NCI-H2171 treated with DMSO at 0.1 percent for 48 hours (cell line): ENCODE measurements around the gene KAT7.

ENCODE experiments used
- DNase-seq: peaks from one replicate; lab custom pipeline; 2025; lab: John Stamatoyannopoulos, UW

KAT7 gene

GRCh38 chr17:49842846-49843245 is 54.4 kb downstream of the KAT7 start:
- DNase-seq = no peak

GRCh38 chr17:49843774-49844350 is 55.4 kb downstream of the KAT7 start:
- no peak for DNase-seq

DNA sequence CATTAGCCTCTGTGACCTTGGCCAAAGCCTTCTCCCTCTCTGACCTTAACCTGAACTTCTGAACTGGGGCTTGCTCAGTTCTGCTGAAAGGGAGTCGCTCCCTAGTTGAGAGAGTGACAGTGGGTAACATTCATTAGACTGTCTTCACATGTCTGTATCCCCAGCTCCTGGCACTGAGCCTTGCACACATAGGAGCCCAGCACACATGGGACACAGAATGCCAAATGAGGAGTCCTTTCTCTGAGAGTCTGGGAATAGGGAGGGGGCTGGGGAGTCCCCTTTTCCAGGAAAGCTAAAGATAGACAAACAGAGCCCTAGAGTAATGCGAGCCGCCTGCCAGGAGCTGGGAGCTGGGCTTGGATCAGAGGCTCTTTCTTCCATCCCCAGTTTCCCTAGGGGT is 56.8 kb downstream of the KAT7 start:
- no peak for DNase-seq

DNA sequence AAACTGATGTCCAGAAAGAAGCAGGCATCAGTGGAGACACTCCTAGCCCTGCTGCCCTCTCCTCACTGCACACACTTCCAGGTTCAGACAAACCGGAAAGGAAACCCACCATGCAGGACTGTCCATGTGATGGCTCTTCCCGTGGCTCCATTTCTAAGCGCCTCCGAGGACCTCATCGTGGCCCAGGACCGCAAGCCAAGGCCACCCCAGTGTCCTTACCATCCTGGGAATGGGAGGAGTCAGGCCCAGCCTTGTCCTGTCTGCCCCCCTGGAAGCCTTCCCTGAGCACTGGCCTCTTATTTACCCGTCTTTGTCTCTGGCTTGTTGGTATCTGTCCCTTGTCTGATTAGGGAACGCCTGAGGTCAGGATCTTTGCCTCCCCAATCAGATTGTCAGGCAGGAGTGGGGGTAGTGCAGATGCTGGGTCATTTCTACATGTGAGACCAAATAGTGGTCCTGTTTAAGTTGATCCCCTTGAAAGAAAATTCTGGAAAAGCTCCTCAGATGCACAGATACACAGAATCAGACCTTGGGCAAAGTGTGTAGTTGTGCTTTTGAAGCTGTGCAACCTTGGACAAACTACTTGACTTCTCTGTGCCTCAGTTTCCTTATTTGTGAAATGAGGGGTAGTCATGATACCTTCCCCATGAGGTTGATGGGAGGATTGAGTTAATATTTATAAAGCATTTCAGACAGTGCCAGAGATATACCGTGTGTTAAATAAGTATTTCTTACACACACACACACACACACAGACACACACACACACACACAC is 58.6 kb downstream of the KAT7 start:
- DNase-seq = no peak

DNA sequence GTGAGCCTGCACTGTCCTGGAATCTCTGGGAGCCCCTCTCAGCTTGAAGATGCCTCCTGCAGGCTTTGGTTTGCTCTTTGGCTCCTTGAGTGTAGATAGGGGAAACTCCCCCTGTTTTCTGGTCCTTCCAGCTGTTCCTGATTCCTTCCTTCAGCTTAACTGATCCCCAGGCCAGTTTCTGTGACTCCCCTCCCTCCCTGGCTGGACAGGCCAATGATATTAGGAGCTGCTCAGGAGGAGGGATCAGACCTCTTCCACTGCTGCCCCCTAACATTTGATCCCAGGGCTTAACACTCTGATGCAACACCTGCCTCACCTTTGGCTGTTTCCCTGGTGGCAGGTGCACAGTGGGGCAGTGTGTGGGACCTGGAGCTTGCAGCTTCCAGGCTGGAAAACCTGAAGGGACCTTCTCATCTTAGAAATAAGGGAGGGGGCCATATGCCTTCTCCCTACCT is 59.6 kb downstream of the KAT7 start, which contains the start of gene TAC4:
TSS of gene TAC4 (minus strand) at position 51 of the 455 bp plus-strand sequence. CDS start 52 bp downstream, outside the sequence.
- no peak for DNase-seq

DNA sequence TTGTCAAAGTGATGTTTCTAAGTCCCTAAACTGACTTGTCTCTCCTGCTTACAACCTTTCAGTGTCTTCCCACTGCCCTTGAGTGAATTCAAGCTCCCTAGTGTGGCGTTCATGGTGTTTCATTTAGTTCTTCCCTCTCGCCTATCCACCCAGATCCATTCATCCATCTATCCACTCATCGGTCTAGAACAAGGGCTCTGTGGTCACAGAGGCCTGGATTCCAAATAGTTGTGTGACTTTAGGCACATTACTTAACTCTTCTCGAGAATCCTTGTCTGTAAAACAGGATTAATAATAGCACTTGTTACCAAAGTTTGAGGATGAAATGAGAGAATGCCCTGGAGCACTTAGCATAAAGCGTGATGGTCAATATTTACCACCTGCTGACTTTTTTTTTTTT is 60.3 kb downstream of the KAT7 start:
- DNase-seq = no peak

DNA sequence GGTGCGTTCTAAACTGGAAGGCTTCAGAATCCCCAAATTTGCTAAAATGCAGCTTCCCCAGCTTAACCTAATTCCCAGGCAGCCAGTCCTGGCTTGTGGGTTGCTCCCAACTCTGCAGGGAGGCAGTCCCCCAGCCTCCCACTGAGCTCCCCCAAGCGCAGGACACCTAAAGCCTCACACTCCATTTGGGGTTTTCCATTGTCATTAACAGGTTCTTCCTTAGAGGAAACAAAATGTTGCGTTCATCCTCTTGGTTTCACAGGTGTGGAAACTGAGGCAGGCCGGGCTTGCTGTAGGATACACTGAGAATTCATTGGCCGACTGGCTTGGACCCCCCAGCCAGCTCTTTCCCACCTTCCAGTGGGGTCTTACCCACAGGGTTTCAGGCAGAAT is 61.7 kb downstream of the KAT7 start:
- no peak for DNase-seq

GRCh38 chr17:49850772-49851386 is 62.4 kb downstream of the KAT7 start:
- no peak for DNase-seq

DNA sequence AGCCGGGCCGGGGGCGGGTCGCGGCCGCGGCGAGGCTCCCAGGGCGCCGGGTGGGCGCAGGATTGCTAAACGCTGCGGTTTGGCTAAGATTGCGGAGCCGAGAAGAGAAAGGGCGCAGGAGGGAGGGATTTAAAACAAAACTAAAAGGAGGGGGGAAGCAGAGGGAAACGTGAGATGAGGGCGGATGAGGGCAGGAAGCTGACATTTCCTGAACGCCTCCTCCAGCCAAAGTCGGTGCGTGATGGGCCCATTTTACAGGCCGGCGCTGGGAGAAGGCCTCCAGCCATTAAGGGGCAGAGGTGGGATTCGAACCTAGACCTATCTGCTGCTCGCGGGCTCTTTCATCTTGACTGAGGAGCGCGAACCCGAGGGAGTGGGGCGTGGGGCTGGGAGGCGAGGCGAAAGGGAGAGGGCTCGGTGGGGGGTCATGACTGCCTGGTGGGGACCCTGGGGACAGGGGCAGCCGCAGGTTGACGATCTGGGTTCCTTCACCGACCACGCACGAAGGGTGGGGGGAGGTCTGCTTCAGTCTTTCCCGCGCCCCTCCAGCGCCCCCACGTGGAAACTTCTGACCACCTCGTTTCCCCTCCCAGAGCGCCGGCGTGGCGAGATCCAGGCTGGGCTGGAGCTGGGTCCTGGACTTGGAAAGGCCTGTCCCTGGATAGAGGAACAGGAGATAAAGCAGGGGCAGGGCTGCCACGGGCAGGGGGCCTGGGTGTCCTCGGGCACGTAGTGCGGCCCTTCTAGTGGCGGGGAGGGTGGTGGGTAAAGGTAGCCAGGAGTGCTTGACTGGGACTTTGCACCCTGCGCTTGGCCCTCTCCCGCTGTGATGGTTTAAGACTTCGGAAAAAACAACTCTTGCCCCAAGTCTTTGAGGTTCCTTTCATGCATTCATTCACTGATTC is 63.2 kb downstream of the KAT7 start:
- peak; percentile 58 for DNase-seq

- no peak for DNase-seq
Observed at GRCh38 chr17:49853470-49854015, 65.1 kb downstream of the KAT7 start.

DNA sequence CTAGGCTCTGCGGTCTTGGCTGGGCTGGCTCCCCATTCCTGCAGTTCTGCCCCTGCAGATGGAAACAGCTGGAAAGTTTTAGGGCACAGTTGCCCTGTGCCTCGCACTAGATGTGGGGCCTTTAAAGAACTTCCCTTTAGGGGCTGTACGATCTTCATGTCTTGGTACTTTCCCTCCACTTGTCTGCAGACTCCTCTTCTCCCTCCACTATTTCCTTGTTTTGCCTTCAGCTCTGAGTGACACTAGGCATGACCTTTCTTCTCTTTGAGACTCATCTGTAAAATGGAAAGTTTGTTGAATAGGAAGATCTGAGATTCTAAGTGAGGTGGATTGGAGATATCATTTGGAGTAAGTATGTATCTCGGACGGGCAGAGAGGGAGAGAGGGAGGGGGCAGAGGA is 65.6 kb downstream of the KAT7 start:
- no peak for DNase-seq

- DNase-seq = no peak
Observed at GRCh38 chr17:49858796-49859195, 70.3 kb downstream of the KAT7 start.

GRCh38 chr17:49859991-49860953 is 71.8 kb downstream of the KAT7 start:
- no peak for DNase-seq

GRCh38 chr17:49861150-49861884 is 72.8 kb downstream of the KAT7 start:
- peak; percentile 44 for DNase-seq

GRCh38 chr17:49862781-49863331 is 74.4 kb downstream of the KAT7 start:
- no peak for DNase-seq

GRCh38 chr17:49866019-49866380 is 77.5 kb downstream of the KAT7 start:
- DNase-seq = no peak

GRCh38 chr17:49866882-49867413 is 78.5 kb downstream of the KAT7 start:
- DNase-seq = no peak

DNA sequence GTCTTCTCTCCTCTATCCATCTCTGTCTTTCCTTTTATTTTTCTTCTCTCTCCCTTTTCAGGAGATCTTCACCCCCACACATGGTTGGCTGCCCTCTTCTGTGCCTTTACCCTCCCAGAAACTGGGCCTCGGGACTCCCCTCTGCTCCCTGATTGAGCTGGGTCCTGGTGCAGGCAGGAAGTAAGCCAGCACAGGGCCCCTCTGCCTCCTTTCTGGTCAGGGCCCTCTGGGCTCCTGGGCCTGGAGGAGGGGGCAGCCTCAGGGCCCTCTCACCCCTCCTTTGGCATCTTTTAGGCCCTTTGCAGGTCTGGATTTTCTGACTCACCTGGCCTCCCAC is 80.5 kb downstream of the KAT7 start:
- no peak for DNase-seq

DNA sequence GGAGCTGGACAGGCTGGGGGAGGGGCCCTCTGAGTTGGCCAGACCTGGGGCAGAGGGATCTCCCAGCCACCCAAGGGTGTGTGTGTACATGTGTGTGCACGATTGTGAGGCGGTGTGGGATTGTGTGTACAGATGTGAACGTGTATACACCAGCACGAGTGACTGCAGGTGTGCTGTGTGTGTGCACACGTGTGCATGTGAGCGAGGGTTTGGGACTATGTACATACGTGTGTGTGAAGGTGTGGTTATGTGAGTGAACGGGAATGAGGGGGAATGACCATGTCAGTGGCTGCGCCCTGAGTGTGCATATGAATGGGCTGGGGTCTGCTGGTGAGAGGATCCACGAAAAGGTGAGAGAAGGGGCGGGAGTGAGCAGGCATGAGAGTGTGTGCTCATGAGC is 81.8 kb downstream of the KAT7 start:
- no peak for DNase-seq

DNA sequence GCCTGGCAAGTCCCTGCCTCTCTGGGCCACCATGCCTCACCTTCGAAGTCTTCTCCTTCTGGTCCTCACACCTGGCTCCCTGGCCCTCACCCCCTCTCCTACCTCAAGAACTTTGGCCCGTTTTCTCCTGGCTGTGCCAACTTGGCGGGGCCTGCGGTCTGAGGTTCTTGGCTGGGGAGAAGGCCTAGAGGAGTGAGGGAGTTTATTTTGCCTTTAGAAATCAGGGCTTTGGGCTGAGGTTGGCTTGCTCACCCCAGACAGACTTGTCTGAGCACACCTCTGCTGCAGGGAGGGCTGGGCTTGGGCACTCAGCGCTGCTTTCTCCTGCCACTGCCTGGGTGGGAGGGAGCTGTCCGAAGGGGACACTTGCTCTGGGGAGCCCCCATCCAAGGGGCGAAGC is 82.7 kb downstream of the KAT7 start:
- DNase-seq = no peak
